ENCODE measurements around the gene ALG9. TPM values are rescaled to one million over a fixed set of nuclear protein-coding genes. Genes with fewer than 3 reads are reported as not detected.

ALG9 gene
- total RNA-seq, 1 donor from 2014 or later, result 23.3 TPM

DNA sequence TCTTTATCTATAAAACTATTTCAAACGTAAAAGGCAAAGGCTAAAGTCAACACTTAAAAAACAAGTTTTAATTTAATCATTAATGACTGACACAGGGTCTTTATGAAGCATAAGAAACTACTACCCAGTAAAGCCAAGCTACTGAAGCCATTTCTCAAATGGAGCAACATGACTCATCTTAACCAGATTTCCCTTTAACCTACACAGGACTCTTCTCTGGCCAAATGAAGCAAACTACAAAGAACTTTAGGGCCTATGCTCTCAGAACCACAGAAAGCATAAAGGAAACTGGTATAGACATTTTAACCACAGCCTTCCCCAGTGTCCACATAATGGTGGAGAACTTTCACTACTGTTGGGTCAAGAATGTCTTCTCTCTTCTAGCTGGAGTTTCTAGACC lies 34.7 kb downstream of the ALG9 start:
- DNase-seq (ENCODE audit: low read depth, low spot score), result no peak

DNA sequence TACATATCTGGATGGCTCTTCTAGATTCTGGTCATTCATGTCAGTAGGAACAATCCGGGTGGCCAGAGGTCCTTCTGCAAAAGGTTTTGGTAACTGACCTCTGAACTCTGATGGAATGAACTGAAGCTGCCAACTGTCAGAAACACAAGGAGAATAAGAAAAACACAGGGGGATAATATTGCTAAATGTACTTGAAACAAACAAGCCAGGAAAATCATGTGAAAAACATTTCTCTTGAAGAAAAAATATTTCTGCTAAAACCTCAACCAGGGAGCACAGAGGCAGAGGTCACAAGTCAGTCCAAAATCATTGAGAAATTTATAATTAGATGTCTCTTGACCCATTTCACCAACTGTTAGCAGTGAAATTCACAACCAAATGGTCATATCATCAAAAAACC lies 35.2 kb downstream of the ALG9 start:
- DNase-seq (ENCODE audit: low read depth, low spot score), result no peak

DNA sequence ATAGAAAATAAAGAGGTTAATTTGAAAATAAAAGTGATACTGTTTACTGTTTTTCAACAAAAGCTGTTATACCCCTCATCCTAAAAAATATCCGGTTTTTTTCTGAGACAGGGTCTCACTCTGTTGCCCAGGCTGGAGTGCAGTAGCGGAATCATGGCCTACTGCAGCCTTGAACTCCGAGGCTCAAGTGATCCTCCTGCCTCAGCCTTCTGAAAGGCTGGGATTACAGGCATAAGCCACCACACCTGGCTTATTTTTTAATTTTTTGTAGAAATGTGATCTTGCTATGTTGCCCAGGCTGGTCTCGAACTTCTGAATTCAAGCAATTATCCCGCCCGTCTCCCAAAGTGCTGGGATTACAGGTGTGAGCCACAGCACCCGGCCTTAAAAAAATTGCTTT lies 35.7 kb downstream of the ALG9 start:
- no peak for DNase-seq (ENCODE audit: low read depth, low spot score)

DNA sequence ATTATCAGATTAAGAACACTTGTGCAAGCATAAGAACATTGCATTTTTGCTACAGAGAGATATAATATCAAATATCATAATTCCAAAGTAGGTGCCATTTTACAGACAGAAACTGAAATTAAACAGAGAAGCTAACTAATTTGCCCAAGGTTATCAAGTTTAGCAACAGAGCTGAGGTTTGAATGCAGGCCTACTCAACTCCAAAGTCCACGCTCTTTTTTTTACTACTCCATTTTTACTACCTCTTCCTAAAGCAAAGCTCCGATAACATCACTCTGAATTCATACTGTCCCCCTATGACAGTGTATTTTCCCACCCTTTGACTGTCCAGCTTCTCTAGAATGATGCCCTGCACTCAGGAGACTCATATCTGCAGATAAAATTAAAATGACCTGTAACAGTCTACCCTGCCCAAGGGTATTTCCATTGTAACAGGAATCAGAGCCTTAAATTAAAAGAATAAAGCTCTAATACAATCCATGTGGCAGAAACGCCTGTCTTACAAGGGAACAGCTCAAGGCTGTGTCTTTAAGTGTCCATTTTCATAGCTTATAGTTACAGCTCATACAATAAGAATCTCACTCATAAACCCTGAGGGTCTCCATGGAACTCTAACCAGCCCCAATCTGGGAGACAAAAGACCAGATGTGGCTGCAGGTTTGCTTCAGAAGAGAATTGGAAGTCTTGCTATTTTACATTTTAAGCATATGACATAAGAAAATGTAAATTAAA lies 36.8 kb downstream of the ALG9 start:
- DNase-seq (ENCODE audit: low read depth, low spot score), result no peak

- no peak for DNase-seq (ENCODE audit: low read depth, low spot score)
Measured at GRCh38 chr11:111833524-111833923, 37.9 kb downstream of the ALG9 start.

GRCh38 chr11:111829185-111829968 lies 42.0 kb downstream of the ALG9 start:
- DNase-seq (ENCODE audit: low read depth, low spot score), result no peak

DNA sequence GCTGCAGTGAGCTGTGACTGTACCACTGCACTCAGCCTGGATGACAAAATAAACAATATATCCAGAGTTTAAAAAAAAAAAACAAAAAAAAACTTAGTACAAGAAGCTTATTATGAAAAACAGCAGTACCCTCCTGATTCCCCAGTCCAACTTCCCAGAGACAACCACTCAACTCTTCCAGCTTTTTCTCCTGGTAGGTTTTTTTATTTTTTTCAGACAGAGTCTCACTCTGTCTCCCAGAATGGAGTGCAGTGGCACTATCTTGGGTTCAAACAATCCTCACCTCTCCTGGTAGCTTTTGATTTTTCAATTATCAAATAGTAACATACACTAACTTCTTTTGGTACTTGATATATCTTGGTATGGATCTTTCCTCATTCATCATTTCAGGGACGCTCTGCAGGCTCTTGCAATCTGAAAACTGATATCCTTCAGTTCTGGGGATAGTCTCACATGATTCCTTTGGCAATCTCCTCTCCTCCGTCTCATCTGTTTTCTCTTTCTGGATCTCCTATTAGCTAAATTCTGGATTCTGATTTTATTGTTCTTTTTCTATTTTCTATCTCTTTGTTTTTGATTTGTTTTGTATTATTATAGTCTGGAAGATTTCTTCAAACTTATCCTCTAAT lies 44.9 kb downstream of the ALG9 start:
- DNase-seq (ENCODE audit: low read depth, low spot score), result no peak

DNA sequence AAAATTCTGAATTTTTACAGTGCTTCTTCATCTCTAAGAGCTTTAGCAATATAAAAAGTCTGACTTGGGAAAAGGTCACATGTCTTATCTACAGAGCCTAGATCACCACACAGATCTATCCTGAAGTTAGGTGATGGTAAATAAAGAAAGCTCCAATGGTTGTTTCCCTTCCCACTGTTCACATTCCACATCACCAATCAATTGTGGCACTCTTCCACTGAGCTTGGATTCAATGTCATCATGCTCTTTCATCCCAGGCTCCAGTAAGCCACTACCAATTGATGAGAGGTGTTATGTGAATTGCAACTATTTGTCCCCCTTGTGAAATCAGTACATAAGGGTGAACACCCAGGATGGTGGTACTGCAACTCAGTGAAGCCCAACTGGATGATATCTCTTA lies 47.8 kb downstream of the ALG9 start:
- DNase-seq (ENCODE audit: low read depth, low spot score), result no peak

GRCh38 chr11:111823131-111823530 lies 48.2 kb downstream of the ALG9 start:
- no peak for DNase-seq (ENCODE audit: low read depth, low spot score)

- DNase-seq (ENCODE audit: low read depth, low spot score), result no peak
Measured at GRCh38 chr11:111819829-111820237, 51.5 kb downstream of the ALG9 start.

GRCh38 chr11:111819161-111819828 lies 52.1 kb downstream of the ALG9 start:
- DNase-seq (ENCODE audit: low read depth, low spot score), result no peak

- DNase-seq (ENCODE audit: low read depth, low spot score), result no peak
Measured at GRCh38 chr11:111815489-111815888, 55.9 kb downstream of the ALG9 start.

DNA sequence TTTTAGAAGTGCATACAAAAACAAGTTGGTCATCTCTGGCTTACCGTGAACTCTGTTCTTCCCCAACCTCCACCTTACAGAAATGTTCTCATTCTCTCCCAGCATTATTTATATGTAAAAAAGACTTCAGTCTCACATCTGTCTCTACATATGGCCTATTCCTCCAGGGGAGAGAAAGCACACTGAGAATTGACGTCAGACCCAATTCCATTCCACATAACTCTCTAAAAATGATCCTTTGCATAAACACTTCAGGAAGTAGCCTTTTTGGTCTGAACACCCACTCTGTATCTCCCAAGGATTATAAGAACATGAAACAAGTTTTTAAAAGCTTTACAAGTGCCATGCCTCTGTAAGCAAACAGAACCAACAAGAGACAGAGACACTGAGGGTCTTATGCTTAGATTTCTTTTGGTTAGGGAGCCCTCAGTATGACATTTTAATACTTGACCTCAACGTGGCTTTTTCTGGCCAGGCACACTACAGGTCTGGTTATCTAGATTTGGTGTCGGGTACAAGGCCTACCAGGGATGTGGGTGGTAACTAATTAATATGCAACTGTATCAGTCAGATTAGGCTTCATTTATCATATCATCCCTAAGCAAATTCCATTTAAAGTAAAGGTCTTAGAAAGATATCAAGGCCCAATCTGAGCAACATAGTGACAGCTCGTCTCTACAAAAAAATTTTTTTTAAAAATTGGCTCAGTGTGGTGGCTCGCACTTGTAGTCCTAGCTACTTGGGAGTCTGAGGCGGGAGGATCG lies 56.6 kb downstream of the ALG9 start:
- DNase-seq (ENCODE audit: low read depth, low spot score), result no peak

GRCh38 chr11:111814106-111814505 lies 57.3 kb downstream of the ALG9 start:
- no peak for DNase-seq (ENCODE audit: low read depth, low spot score)

- DNase-seq (ENCODE audit: low read depth, low spot score), result no peak
Measured at GRCh38 chr11:111812211-111812610, 59.2 kb downstream of the ALG9 start.

- no peak for DNase-seq (ENCODE audit: low read depth, low spot score)
Measured at GRCh38 chr11:111811445-111811844, 59.9 kb downstream of the ALG9 start.

DNA sequence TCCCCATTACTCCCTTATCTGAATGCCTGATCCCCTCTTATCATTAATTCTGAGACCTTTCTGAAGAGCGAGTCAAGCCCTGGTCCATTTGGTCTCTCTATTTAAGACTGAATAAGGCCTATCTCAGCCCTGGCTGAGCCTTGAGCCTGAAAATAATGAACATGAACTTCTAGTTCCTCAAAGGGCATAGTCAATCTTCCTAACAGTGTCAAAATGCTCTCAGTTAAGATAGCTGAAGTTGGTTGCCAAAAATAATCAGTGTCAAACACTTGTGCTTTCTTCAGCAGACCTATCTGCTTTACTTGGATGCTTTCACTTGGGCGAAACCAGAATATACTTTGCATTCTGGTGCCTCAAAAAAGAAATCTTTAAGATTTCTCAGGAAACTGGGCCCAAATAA lies 62.5 kb downstream of the ALG9 start:
- DNase-seq (ENCODE audit: low read depth, low spot score), result no peak

- DNase-seq (ENCODE audit: low read depth, low spot score), result no peak
Measured at GRCh38 chr11:111808063-111808588, 63.3 kb downstream of the ALG9 start.

DNA sequence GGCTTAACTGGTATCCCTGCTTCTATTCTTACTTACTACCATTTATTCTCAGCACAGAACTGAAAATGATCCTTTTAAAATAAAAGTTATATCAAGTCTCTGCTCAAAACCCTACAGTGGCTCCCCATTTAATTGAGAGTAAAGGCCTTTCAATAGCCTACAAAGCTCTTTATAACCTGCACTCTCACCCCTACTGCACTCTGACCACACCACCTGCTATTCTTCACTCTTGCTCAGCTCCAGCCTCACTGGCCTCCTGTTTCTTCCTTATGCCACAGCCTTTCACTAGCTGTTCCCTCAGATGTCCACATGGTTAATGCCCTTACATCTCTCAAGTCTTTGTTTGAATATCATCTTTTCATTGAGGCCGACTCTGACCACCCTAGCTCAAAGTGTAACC lies 64.3 kb downstream of the ALG9 start:
- no peak for DNase-seq (ENCODE audit: low read depth, low spot score)

DNA sequence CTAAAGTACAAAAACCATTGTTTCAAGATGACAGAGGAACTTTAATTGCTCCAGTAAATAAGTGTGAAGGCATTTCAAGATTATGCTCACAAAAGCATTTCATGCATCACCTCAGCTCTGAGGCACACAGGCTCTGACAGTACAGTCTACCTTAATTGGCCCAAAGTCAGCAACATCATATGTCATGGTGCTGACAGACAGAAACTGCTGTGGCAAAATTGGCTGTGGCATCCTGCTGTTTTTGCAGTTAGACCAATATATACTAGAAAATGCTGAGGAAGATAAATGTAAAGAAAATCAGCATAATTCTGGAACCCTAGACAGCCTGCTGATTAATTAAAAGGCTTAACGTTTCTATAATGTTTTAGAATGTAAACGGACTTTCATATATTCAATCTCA lies 70.2 kb downstream of the ALG9 start:
- no peak for DNase-seq (ENCODE audit: low read depth, low spot score)

- no peak for DNase-seq (ENCODE audit: low read depth, low spot score)
Measured at GRCh38 chr11:111798279-111798678, 73.1 kb downstream of the ALG9 start.

All from pulmonary artery endothelial cell (primary cell).